CD4-positive, CD25-positive, alpha-beta regulatory T cell (primary cell): ENCODE results near the gene MICB. TPM values are rescaled to one million over a fixed set of nuclear protein-coding genes. Genes with fewer than 3 reads are reported as not detected.
"Not testable (repeated sequence)": the region's sequence is repeated elsewhere in the genome, so short reads cannot be mapped to it uniquely, and the experiment has no call there.

Experiments
- ATAC-seq, 2 donors: fragments of 150-1000 bp; cut with Tn5 transposase; one replicate each; pipeline ENCODE4 v1.10.0; 2021; ENCODE audit warnings: low read depth in 2 of 2, moderate number of reproducible peaks in 2 of 2, moderate library complexity in 1 of 2
- DNase-seq, 3 donors: peaks; one replicate each; pipeline versions ENCODE4 v3.0.0 to v3.0.0-alpha.2; 2012 to 2022; ENCODE audit warnings: mixed read lengths in 1 of 3
- H3K27ac ChIP-seq: one replicate; pipeline ENCODE4 v1.7.0; 2013; ENCODE audit warnings: mild to moderate bottlenecking, low read length; ENCODE audit not compliant: insufficient read depth, poor library complexity, severe bottlenecking
- H3K27me3 ChIP-seq: one replicate; pipeline ENCODE4 v1.7.0; 2013; ENCODE audit warnings: low read length; ENCODE audit not compliant: control insufficient read depth, insufficient read depth
- H3K36me3 ChIP-seq: one replicate; pipeline ENCODE4 v1.7.0; 2013; ENCODE audit warnings: mild to moderate bottlenecking, low read length, moderate library complexity; ENCODE audit not compliant: control insufficient read depth, insufficient read depth
- H3K4me1 ChIP-seq: 2 replicates; pipeline ENCODE4 v1.7.0; 2013; ENCODE audit warnings: mild to moderate bottlenecking, low read length; ENCODE audit not compliant: insufficient read depth, control insufficient read depth, poor library complexity, severe bottlenecking
- H3K4me3 ChIP-seq: one replicate; pipeline ENCODE4 v1.7.0; 2013; ENCODE audit warnings: low read depth, mild to moderate bottlenecking, low read length, moderate library complexity
- H3K9me3 ChIP-seq, 2 experiments: 1 replicate in 1 of 2; 2 replicates in 1 of 2; pipeline ENCODE4 v1.7.0; 2013; ENCODE audit warnings: low read length in 2 of 2, mild to moderate bottlenecking in 1 of 2, moderate library complexity in 1 of 2; ENCODE audit not compliant: control insufficient read depth in 2 of 2
- H3K27ac Mint-ChIP-seq, 3 donors: one replicate each; pipeline ENCODE4 v1.8.0; 2020 to 2022; ENCODE audit warnings: mild to moderate bottlenecking in 3 of 3, mixed read lengths in 3 of 3, moderate library complexity in 2 of 3
- H3K27me3 Mint-ChIP-seq: one replicate; pipeline ENCODE4 v1.8.0; 2022; ENCODE audit warnings: mild to moderate bottlenecking, mixed read lengths
- H3K36me3 Mint-ChIP-seq: one replicate; pipeline ENCODE4 v1.8.0; 2020; ENCODE audit warnings: mixed read lengths
- H3K4me1 Mint-ChIP-seq, 4 donors: one replicate each; pipeline ENCODE4 v1.8.0; 2020 to 2022; ENCODE audit warnings: mixed read lengths in 4 of 4, mild to moderate bottlenecking in 1 of 4
- H3K4me3 Mint-ChIP-seq, 4 donors: one replicate each; pipeline ENCODE4 v1.8.0; 2020 to 2022; ENCODE audit warnings: mild to moderate bottlenecking in 4 of 4, mixed read lengths in 4 of 4, moderate library complexity in 3 of 4
- H3K9me3 Mint-ChIP-seq, 7 donors: one replicate each; pipeline ENCODE4 v1.8.0; 2020 to 2022; ENCODE audit warnings: mixed read lengths in 7 of 7, mild to moderate bottlenecking in 3 of 7, moderate library complexity in 2 of 7
- polyA plus RNA-seq, 4 donors: library from polyadenylated mRNA; unstranded; fragments of 300-500 nt; fragmentation: Illumina TruSeq; gene quantifications; one replicate each; pipeline ENCODE4 v1.2.3, GENCODE V29; 2021
- total RNA-seq: library from RNA; stranded (reverse); gene quantifications from one replicate; pipeline ENCODE4 v1.2.3, GENCODE V29; 2022

The MICB gene
- total and polyA plus RNA-seq, 5 donors from 2014 or later = 7.8 to 22.0 (median 12.4) TPM

DNA sequence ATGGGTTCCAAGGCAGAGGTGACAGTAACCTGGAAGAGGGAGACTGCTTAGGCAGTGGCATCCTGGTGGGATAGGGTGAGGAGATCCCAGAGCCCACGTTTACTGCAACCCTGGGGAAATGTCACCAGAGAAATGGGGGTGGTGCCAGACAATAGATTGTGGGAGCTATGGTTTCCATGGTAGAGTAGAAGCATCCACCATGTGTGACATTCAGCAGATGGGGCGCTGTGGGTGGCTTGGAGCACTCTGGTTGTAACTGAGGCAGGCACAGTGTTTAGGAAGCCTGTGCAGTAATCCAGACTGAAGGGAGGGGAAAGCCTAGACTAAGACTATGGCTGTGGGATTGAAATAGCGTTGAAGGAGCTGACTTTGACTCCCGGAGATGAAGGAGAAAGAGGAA is 1.1 kb upstream of the MICB start:
- not testable (repeated sequence) for H3K9me3 ChIP-seq, ATAC-seq, H3K36me3 Mint-ChIP-seq, H3K36me3 ChIP-seq, DNase-seq, H3K9me3 Mint-ChIP-seq, H3K27me3 ChIP-seq, H3K27me3 Mint-ChIP-seq
- peak overlapping the region; percentile 80 for H3K4me3 ChIP-seq
- H3K4me1 ChIP-seq = peaks cover 55% of the 10 kb centered on the region
- H3K4me1 Mint-ChIP-seq = peaks cover 32 to 79% (median 57%) of the 10 kb centered on the region in 4 donors
- H3K27ac Mint-ChIP-seq = peak overlapping the region; percentile 90 to 94 (median 93)
- peak overlapping the region; percentile 81 to 95 (median 94) for H3K4me3 Mint-ChIP-seq
- H3K27ac ChIP-seq = peak overlapping the region; percentile 81

DNA sequence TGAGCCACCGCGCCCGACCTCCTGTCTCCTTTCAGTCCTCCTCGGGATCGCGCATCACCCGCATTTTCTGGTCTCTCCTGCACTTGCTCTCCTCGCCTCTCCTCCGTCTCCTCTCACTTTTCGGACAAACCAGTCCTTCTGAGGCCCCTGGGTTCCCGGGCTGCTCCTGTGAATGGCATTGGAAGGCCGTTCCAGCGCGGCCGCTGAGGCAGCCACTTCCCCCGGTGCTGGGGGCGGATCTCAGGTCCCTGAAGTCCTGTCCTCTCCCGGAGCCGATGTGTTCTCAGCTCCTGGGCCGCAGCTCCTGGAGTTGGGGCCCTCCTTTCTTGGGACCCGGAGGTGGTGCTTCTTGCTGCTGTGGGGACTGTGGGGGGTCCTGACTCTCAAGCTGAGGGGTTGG is 803 bp downstream of the MICB start:
- Mint-ChIP-seq H3K36me3 (peaks cover 4% of the 10 kb centered on the region), H3K27ac (peak overlapping the region in 1 of 3 donors; percentile 82), H3K4me3 (peak overlapping the region; percentile 67 to 95 (median 93)), H3K9me3 (peaks cover 0 to 1% (median 0%) of the 10 kb centered on the region in 7 donors), H3K4me1 (peaks cover 25 to 83% (median 64%) of the 10 kb centered on the region in 4 donors), H3K27me3 (no peaks in the 10 kb centered on the region)
- no peak overlapping the region for H3K27ac ChIP-seq
- H3K4me1 ChIP-seq = peaks cover 37% of the 10 kb centered on the region
- no peak overlapping the region for H3K4me3 ChIP-seq
- H3K36me3 ChIP-seq = no peaks in the 10 kb centered on the region
- no peaks in the 10 kb centered on the region for H3K9me3 ChIP-seq
- H3K27me3 ChIP-seq = no peaks in the 10 kb centered on the region
- DNase-seq = no peak
- no peak for ATAC-seq

DNA sequence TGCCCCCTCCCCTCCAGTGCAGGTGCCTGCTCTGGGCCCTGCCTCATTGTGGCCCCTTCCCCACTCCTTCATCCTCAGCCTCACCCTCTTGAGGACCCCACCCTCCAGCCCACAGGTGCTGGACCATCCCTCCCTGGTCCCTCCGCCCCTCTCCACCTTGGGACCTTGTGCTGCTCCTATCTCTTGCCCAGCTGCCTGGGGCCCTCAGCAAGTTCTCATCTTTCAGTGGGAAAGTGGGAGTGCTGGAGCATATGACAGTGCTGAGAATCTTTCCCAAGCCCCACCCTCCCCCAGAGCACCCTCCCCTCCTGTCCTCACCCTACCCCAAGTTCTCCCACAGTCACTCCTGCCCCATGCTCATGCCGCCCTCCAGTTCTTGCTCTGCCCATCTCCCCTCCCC is 1.7 kb downstream of the MICB start:
- not testable (repeated sequence) for H3K27me3 ChIP-seq, H3K4me3 ChIP-seq, H3K27ac ChIP-seq, H3K9me3 ChIP-seq, H3K36me3 ChIP-seq, H3K36me3 Mint-ChIP-seq, ATAC-seq, DNase-seq, H3K9me3 Mint-ChIP-seq, H3K27me3 Mint-ChIP-seq
- Mint-ChIP-seq H3K27ac (peak overlapping the region in 1 of 3 donors; percentile 62), H3K4me3 (peak overlapping the region; percentile 67 to 95 (median 93)), H3K4me1 (peaks cover 23 to 86% (median 63%) of the 10 kb centered on the region in 4 donors)
- H3K4me1 ChIP-seq = peaks cover 37% of the 10 kb centered on the region

DNA sequence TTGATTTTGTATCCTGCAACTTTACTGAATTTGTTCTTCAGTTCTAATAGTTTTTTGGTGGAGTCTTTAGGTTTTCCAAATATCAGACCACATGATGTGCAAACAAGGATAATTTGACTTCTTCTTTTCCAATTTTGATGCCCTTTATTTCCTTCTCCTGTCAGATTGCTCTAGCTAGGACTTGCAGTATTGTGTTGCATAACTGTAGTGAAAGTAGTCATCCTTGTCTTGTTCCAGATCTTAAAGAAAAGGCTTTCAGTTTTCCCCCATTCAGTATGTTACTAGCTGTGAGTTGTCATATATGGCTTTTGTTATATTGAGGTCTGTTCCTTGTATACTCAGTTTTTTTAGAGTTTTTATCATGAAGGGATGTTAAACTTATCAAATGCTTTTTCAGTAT is 4.6 kb downstream of the MICB start:
- ATAC-seq = no peak
- Mint-ChIP-seq H3K27me3 (no peaks in the 10 kb centered on the region), H3K27ac (peak overlapping the region in 2 of 3 donors; percentile 13 to 31), H3K4me3 (peak overlapping the region in 2 of 4 donors; percentile 28 to 52), H3K9me3 (peaks cover 0 to 1% (median 0%) of the 10 kb centered on the region in 7 donors), H3K4me1 (peaks cover 18 to 67% (median 50%) of the 10 kb centered on the region in 4 donors), H3K36me3 (peaks cover 9% of the 10 kb centered on the region)
- no peak overlapping the region for H3K4me3 ChIP-seq
- DNase-seq = no peak
- H3K27ac ChIP-seq = no peak overlapping the region
- H3K9me3 ChIP-seq = no peaks in the 10 kb centered on the region
- peaks cover 24% of the 10 kb centered on the region for H3K36me3 ChIP-seq
- H3K27me3 ChIP-seq = no peaks in the 10 kb centered on the region
- peaks cover 10% of the 10 kb centered on the region for H3K4me1 ChIP-seq

DNA sequence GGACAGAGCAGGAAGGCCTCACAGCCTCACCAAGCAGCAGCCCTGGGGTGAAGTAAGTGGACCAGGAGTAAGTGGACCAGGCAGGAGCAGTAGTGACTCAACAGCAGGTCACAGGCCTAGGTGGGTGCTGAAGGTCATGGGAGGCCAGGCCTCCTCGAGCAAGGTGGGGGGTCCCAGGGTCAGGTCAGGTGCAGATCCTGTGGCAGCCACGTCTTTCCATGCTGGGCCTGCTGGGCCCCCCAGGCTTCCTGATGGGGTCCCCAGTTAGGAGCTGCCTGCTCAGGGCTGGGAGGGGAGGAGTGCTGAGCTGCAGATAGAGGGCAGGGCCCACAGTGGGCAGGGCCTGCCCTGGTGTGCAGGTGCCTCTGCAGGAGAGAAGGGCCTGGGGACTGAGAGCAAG is 11.1 kb downstream of the MICB start:
- not testable (repeated sequence) for H3K27ac Mint-ChIP-seq, ATAC-seq, H3K4me3 ChIP-seq, H3K27ac ChIP-seq, H3K9me3 ChIP-seq, H3K9me3 Mint-ChIP-seq, H3K4me3 Mint-ChIP-seq, H3K27me3 ChIP-seq, H3K27me3 Mint-ChIP-seq, H3K4me1 ChIP-seq, DNase-seq
- peaks cover 53% of the 10 kb centered on the region for H3K36me3 ChIP-seq
- H3K36me3 Mint-ChIP-seq = peaks cover 23% of the 10 kb centered on the region
- peaks cover 5 to 12% (median 9%) of the 10 kb centered on the region in 4 donors for H3K4me1 Mint-ChIP-seq

DNA sequence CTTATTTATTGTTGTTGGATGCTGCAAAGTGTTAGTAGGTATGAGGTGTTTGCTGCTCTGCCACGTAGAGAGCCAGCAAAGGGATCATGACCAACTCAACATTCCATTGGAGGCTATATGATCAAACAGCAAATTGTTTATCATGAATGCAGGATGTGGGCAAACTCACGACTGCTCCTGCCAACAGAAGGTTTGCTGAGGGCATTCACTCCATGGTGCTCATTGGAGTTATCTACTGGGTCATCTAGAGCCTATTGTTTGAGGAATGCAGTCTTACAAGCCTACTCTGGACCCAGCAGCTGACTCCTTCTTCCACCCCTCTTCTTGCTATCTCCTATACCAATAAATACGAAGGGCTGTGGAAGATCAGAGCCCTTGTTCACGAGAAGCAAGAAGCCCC is 12.1 kb downstream of the MICB start:
- H3K36me3 ChIP-seq = peaks cover 53% of the 10 kb centered on the region
- Mint-ChIP-seq H3K27me3 (no peaks in the 10 kb centered on the region), H3K36me3 (peaks cover 23% of the 10 kb centered on the region), H3K4me3 (no peak overlapping the region), H3K4me1 (peaks cover 4 to 7% (median 5%) of the 10 kb centered on the region in 4 donors), H3K9me3 (no peaks in the 10 kb centered on the region), H3K27ac (no peak overlapping the region)
- H3K9me3 ChIP-seq = no peaks in the 10 kb centered on the region
- no peaks in the 10 kb centered on the region for H3K4me1 ChIP-seq
- H3K27ac ChIP-seq = no peak overlapping the region
- H3K27me3 ChIP-seq = no peaks in the 10 kb centered on the region
- ATAC-seq (no peak), DNase-seq (no peak)
- H3K4me3 ChIP-seq = no peak overlapping the region

DNA sequence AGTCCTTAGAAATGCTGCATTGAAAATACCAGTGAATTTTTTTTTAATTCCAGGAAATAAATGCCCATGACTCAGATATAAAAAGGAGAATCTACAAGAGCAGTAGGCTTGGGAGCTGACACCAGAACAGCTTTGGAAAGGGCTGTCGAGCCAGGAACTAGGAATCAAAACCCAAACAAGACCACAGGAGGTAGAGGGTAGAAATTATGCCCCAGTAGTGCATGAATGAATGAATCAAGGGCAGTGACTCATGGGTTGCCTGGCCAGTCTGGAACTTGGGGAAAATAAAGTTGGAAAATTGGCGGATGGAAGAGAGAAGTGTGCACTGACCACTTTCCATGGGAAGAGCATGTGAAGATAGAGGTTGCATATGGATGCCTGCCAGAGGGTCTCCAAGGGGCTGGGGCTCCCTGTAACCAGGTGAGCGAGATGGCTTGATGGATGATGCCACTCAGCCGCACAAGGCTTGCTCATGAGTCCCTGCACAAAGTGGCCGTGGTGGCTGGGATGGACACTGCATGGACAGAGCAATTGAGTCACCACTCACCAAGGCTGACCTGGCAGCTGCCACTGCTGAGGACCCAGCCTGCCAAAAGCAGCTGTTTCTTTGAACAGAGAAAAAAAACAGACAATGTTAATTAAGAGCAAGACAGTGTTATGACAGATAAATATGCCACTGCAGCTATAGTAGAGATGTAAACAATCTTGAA is 15.7 kb downstream of the MICB start:
- Histone ChIP-seq H3K27me3 (peaks cover 2% of the 10 kb centered on the region), H3K4me3 (no peak overlapping the region), H3K4me1 (no peaks in the 10 kb centered on the region), H3K9me3 (no peaks in the 10 kb centered on the region), H3K36me3 (peaks cover 19% of the 10 kb centered on the region), H3K27ac (no peak overlapping the region)
- no peak overlapping the region for H3K27ac Mint-ChIP-seq
- peaks cover 5% of the 10 kb centered on the region for H3K27me3 Mint-ChIP-seq
- no peak for DNase-seq
- no peak overlapping the region for H3K4me3 Mint-ChIP-seq
- peaks cover 13% of the 10 kb centered on the region for H3K36me3 Mint-ChIP-seq
- peaks cover 0 to 5% (median 1%) of the 10 kb centered on the region in 4 donors for H3K4me1 Mint-ChIP-seq
- no peak for ATAC-seq
- H3K9me3 Mint-ChIP-seq = no peaks in the 10 kb centered on the region

DNA sequence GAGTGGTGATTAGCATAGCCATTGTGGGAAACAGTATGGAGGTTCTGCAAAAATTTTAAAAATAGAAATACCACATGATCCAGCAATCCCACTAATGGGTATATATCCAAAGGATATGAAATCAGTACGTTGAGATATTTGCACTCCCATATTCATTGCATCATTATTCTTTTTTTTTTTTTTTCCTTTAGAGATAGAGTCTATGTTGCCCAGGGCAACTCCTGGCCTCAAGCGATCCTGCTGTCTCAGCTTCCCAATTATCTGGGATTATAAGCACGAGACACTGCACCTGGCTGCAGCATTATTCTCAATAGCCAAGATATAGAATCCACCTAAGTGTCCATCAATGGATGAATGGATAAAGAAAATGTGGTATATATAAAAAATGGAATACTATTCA is 23.9 kb downstream of the MICB start:
- no peak for ATAC-seq
- Histone ChIP-seq H3K27ac (no peak overlapping the region), H3K36me3 (no peaks in the 10 kb centered on the region), H3K27me3 (peaks cover 4% of the 10 kb centered on the region), H3K9me3 (no peaks in the 10 kb centered on the region), H3K4me3 (no peak overlapping the region), H3K4me1 (no peaks in the 10 kb centered on the region)
- no peak for DNase-seq
- Mint-ChIP-seq H3K36me3 (no peaks in the 10 kb centered on the region), H3K27me3 (peaks cover 20% of the 10 kb centered on the region), H3K27ac (no peak overlapping the region), H3K9me3 (no peaks in the 10 kb centered on the region), H3K4me1 (no peaks in the 10 kb centered on the region), H3K4me3 (no peak overlapping the region)
